Body of pancreas (tissue), 4 donors: Measurements from ENCODE around the gene MYO15B. TPM values are rescaled to one million over a fixed set of nuclear protein-coding genes. Genes with fewer than 3 reads are reported as not detected.

Experiments
- ATAC-seq: fragments of 150-250 bp; one replicate; pipeline ENCODE4 v1.9.1; 2016
- DNase-seq, 4 donors: peaks; one replicate each; pipeline ENCODE4 v3.0.0-alpha.2; 2019
- H3K27ac ChIP-seq, 4 donors: fragments of 200-600 bp; sonication (generic); 1 replicate in 3 of 4; 2 replicates in 1 of 4; pipeline versions ENCODE4 v1.5.1 to v1.6.1; 2016 to 2019; ENCODE audit warnings: mild to moderate bottlenecking in 1 of 4, mixed read lengths in 1 of 4, moderate library complexity in 1 of 4
- H3K27me3 ChIP-seq, 2 donors: fragments of 200-600 bp; sonication (generic); one replicate each; pipeline ENCODE4 v1.6.0; 2016; ENCODE audit warnings: mild to moderate bottlenecking in 1 of 2
- H3K36me3 ChIP-seq, 2 donors: fragments of 200-600 bp; sonication (generic); replicated peaks in 1 of 2; 2 replicates each; pipeline ENCODE4 v1.5.1; 2016; ENCODE audit warnings: low read depth in 2 of 2; ENCODE audit not compliant: insufficient read depth in 1 of 2
- H3K4me1 ChIP-seq: fragments of 200-600 bp; sonication (generic); one replicate; pipeline ENCODE4 v1.6.0; 2016
- H3K4me3 ChIP-seq, 2 donors: fragments of 200-600 bp; sonication (generic); 1 replicate in 1 of 2; 2 replicates in 1 of 2; pipeline ENCODE4 v1.5.1; 2016 to 2019
- H3K9me3 ChIP-seq, 3 donors: fragments of 200-600 bp; sonication (generic); 1 replicate in 2 of 3; 2 replicates in 1 of 3; pipeline ENCODE4 v1.5.1; 2016
- POLR2A ChIP-seq, 3 donors: fragments of 450-650 bp; IDR thresholded peaks; one replicate each; pipeline ENCODE4 v1.6.1; 2016; ENCODE audit warnings: antibody characterized with exemption in 3 of 3, mild to moderate bottlenecking in 2 of 3
- WGBS, 2 donors: methylation state at CpG; one replicate each; pipeline ENCODE4 v1.1.5; 2017; 5-methylcytosine and 5-hydroxymethylcytosine counted together
- intact Hi-C: fragments of 100-400 bp; cut with DNase I; formaldehyde crosslinking; loops from one replicate; pipeline ENCODE4 v1.15.1; 2023
- total RNA-seq, 2 donors: library from RNA; depleted of rRNA; stranded (reverse); fragments of >200 nt; gene quantifications; one replicate each; pipeline ENCODE4 v1.1.0, GENCODE V29; 2016
- TF ChIP-seq, protein P1 (sequence below), 7 experiments: fragments of 450-650 bp in 4 of 7; fragments of 200-600 bp in 3 of 7; sonication (generic) in 3 of 7; IDR thresholded peaks; one replicate each; pipeline ENCODE4 v1.5.1; 2016 to 2019; ENCODE audit warnings: antibody characterized with exemption in 7 of 7

The MYO15B gene
- total RNA-seq, 2 donors from 2014 or later: 61.2 to 183 TPM

DNA sequence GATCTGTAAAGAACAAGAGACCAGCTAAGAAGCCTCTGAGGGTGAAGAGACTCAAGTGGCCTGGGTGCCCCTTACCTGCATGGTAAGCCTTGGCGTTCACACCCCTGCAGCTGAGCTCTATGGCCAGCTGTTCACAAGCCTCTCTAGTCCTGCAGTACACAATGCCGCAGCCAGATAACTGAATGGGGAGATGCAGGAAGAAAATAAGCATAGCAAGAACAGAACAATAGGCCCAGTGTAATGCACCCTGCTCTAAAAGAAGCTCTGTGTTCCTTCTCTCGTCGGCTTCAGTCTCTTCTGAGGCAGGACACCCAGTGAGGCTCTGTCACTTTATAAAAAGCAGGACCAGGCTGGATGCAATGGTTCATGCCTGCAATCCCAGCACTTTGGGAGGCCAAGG lies 73.9 kb downstream of the MYO15B start:
- Histone ChIP-seq H3K4me3 (no peak overlapping the region), H3K36me3 (peaks cover 5 to 17% of the 10 kb centered on the region in 2 donors), H3K27me3 (no peaks in the 10 kb centered on the region), H3K4me1 (peaks cover 8% of the 10 kb centered on the region), H3K27ac (no peak overlapping the region), H3K9me3 (no peaks in the 10 kb centered on the region)
- ATAC-seq: no peak
- intact Hi-C loops: no loop called here
- TF ChIP-seq POLR2A (IDR thresholded peaks at IDR 0.05): no peak
- TF ChIP-seq, protein P1, sequence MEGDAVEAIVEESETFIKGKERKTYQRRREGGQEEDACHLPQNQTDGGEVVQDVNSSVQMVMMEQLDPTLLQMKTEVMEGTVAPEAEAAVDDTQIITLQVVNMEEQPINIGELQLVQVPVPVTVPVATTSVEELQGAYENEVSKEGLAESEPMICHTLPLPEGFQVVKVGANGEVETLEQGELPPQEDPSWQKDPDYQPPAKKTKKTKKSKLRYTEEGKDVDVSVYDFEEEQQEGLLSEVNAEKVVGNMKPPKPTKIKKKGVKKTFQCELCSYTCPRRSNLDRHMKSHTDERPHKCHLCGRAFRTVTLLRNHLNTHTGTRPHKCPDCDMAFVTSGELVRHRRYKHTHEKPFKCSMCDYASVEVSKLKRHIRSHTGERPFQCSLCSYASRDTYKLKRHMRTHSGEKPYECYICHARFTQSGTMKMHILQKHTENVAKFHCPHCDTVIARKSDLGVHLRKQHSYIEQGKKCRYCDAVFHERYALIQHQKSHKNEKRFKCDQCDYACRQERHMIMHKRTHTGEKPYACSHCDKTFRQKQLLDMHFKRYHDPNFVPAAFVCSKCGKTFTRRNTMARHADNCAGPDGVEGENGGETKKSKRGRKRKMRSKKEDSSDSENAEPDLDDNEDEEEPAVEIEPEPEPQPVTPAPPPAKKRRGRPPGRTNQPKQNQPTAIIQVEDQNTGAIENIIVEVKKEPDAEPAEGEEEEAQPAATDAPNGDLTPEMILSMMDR (IDR thresholded peaks at IDR 0.05): no peak
- no peak for DNase-seq
- WGBS, 2 donors: 86 to 98% methylated on average over 4 of the region's 4 CpGs

DNA sequence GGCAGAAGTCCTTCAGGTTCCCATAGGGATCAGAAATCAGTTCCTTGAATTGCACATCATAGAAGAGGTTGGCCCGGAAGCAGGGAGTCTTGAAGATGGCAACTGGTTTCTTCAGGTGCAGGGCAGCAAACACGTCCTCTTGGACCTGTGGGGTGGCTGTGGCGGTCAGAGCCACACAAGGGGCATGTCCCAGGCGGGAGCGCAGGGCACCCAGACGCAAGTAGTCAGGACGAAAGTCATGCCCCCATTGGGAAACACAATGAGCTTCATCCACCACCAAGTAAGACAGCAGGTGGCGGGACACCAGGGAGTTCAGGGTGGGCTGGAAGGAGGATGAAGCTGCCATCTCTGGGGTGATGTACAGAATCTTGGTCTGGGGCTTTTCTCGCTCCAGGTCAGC lies 74.9 kb downstream of the MYO15B start:
- DNase-seq: no peak
- H3K36me3 ChIP-seq: peaks cover 5 to 17% of the 10 kb centered on the region in 2 donors
- intact Hi-C loops: no loop called here
- no peak overlapping the region for H3K4me3 ChIP-seq
- no peaks in the 10 kb centered on the region for H3K27me3 ChIP-seq
- TF ChIP-seq POLR2A (IDR thresholded peaks at IDR 0.05): no peak
- TF ChIP-seq, protein P1 (IDR thresholded peaks at IDR 0.05): no peak
- H3K27ac ChIP-seq: no peak overlapping the region
- peaks cover 8% of the 10 kb centered on the region for H3K4me1 ChIP-seq
- ATAC-seq: no peak
- 95 to 96% methylated on average over 8 to 9 of the region's 9 CpGs for WGBS, 2 donors
- no peaks in the 10 kb centered on the region for H3K9me3 ChIP-seq

DNA sequence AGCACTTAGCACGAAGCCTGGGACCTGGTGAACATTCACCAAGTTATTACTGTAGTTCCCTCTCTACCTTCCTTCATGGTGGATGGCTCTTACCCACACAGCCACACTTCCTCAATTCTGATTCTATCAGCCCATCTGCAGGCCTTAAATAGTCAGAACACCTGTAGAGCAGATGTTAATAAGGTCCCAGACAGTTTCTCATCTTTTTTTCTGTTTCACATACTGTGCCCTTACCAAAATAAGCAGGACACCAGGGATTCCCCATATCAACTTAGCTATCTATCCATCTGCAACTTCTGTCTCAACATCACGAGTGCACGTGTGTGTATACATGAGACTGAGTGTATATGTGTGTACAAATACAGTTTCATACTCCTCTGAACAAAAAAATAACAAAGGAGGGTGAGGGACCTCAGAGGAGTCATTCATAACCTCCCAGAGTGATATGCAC lies 76.5 kb downstream of the MYO15B start:
- DNase-seq (no peak), ATAC-seq (no peak)
- no peak overlapping the region for H3K4me3 ChIP-seq
- WGBS, 2 donors: 79 to 80% methylated on average over 3 of the region's 3 CpGs
- H3K36me3 ChIP-seq: peaks cover 5 to 15% of the 10 kb centered on the region in 2 donors
- no peaks in the 10 kb centered on the region for H3K9me3 ChIP-seq
- peaks cover 19% of the 10 kb centered on the region for H3K4me1 ChIP-seq
- intact Hi-C loops: no loop called here
- no peak overlapping the region for H3K27ac ChIP-seq
- H3K27me3 ChIP-seq: no peaks in the 10 kb centered on the region
- TF ChIP-seq POLR2A (IDR thresholded peaks at IDR 0.05): no peak
- TF ChIP-seq, protein P1 (IDR thresholded peaks at IDR 0.05): no peak

DNA sequence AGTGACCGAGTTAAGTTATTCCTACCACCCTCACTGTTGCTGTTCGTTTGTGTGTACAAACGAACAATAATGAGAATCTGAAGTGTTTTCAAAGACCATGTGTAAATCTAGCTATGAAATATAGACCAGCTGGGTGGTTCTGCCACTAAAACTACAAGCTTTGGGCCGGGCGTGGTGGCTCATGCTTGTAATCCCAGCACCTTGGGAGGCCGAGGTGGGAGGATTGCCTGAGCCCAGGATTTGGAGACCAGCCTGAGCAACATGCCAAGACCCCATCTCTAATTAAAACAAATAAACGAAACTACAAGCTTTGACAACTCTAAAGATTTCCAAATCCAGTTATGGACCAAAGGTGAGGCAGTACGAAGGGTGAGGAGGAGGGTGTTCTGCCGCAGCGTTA lies 78.4 kb downstream of the MYO15B start:
- WGBS, 2 donors: 73 to 77% methylated on average over 10 of the region's 10 CpGs

More for the DNA sequence above, 78.4 kb downstream of the MYO15B start:
- no peak overlapping the region for H3K27ac ChIP-seq
- peaks cover 22% of the 10 kb centered on the region for H3K4me1 ChIP-seq
- DNase-seq (no peak), ATAC-seq (no peak)
- H3K27me3 ChIP-seq: no peaks in the 10 kb centered on the region
- H3K9me3 ChIP-seq: no peaks in the 10 kb centered on the region
- H3K4me3 ChIP-seq: no peak overlapping the region
- peaks cover 5 to 24% of the 10 kb centered on the region in 2 donors for H3K36me3 ChIP-seq
- intact Hi-C loops: no loop called here
- TF ChIP-seq, protein P1 (IDR thresholded peaks at IDR 0.05): no peak
- TF ChIP-seq POLR2A (IDR thresholded peaks at IDR 0.05): no peak
